HUES48 (cell line): Measurements from ENCODE around the gene CEACAM7.

Experiments used
- H3K27ac ChIP-seq: one replicate; pipeline ENCODE4 v1.7.0; 2013; ENCODE audit warnings: low read depth, low read length, inconsistent platforms
- H3K27me3 ChIP-seq: 2 replicates; pipeline ENCODE4 v1.6.1; 2013; ENCODE audit warnings: mild to moderate bottlenecking, low read length; ENCODE audit not compliant: control insufficient read depth, insufficient read depth
- H3K36me3 ChIP-seq: 2 replicates; pipeline ENCODE4 v1.6.1; 2013; ENCODE audit warnings: low read length; ENCODE audit not compliant: control insufficient read depth, insufficient read depth
- H3K4me1 ChIP-seq: 2 replicates; pipeline ENCODE4 v1.6.1; 2013; ENCODE audit warnings: mild to moderate bottlenecking, low read length; ENCODE audit not compliant: control insufficient read depth, insufficient read depth
- H3K4me3 ChIP-seq: 2 replicates; pipeline ENCODE4 v1.5.1; 2013; ENCODE audit warnings: mild to moderate bottlenecking, low read depth, low read length
- H3K9ac ChIP-seq: 2 replicates; pipeline ENCODE4 v1.6.1; 2013; ENCODE audit warnings: mild to moderate bottlenecking, low read depth, low read length, moderate library complexity
- H3K9me3 ChIP-seq: 2 replicates; pipeline ENCODE4 v1.6.1; 2013; ENCODE audit warnings: low read length; ENCODE audit not compliant: control insufficient read depth, insufficient read depth

Gene CEACAM7

DNA sequence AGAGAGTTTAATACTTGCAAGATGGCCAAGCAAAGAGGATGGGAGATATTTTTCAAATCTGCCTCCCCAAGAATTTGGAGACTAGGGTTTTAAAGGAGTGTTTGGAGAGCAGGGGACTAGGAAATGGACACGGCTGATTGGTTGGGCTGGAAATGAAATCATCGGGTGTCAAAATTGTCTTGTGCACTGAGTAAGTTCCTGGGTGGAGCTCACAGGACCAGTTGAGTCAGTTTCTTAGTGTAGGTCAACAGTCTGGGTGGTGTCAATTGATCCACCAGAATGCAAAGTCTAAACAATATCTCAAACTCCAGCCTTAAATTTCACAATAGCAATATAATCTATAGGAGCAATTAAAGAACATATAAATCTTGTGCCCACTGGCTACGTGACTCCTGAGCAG is 38.2 kb downstream of the CEACAM7 start:
- Histone ChIP-seq H3K9me3 (peaks cover 10% of the 10 kb centered on the region; the same call in 1 of the 2 replicates), H3K27me3 (no peaks in the 10 kb centered on the region), H3K36me3 (no peaks in the 10 kb centered on the region), H3K9ac (no peak overlapping the region), H3K4me1 (no peaks in the 10 kb centered on the region), H3K4me3 (no peak overlapping the region), H3K27ac (no peak overlapping the region)

DNA sequence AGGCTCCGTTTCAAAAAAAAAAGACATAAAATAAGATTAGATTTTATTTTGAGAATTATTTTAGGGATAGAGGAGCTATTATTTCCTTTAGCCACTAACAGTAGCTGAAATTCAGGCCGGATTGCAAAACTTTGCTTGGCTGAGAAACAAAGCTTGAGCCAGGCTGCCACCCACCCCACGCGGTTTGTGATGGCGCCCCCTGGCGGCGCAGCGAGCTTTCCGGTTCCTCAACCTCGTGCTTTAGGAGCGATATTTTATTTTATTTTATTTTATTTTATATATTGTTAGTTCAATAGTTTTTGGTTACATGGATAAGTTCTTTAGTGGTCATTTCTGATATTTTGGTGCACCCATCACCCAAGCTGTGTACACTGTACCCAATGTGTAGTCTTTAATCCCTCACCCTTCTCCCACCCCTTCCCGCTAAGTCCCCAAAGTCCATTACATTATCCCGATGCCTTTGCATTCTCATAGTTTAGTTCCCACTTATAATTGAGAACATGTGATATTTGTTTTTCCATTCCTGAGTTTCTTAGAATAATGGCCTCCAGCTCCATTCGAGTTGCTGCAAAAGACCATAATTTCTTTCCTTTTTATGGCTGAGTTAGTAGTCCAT is 41.4 kb downstream of the CEACAM7 start:
- Histone ChIP-seq H3K36me3 (no peaks in the 10 kb centered on the region), H3K27me3 (no peaks in the 10 kb centered on the region), H3K9me3 (no peaks in the 10 kb centered on the region; the same call in 1 of the 2 replicates), H3K4me3 (no peak overlapping the region), H3K9ac (no peak overlapping the region), H3K27ac (no peak overlapping the region), H3K4me1 (no peaks in the 10 kb centered on the region)

DNA sequence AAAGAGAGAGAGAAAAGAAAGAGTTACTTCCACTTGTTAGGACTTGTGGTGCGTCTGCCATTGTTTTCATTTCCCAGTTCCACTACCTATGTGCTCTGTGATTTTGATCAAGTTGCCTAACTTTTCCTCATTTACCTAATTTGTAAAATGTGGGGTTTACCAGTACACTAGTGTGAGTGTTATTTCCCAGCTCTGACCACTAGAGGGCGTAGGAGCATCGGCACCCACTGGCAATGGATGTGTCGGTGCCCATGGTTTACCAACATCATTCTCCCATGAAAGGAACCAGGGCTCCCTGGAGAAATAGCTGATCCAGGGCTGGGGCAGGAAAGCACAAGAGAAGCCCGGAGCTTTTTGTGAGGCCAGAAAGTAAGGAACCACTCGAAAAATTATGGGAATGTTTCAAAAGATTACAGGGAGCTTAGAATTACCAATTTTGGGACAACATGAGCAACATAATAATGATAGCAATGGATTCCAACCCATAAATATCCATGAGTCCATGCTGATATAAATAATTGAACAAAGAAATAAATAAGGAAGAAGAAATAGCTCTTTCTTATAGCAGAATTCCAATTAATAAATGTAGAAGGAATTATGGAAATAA is 46.1 kb downstream of the CEACAM7 start:
- Histone ChIP-seq H3K4me3 (no peak overlapping the region), H3K4me1 (no peaks in the 10 kb centered on the region), H3K9ac (no peak overlapping the region), H3K9me3 (peaks cover 13% of the 10 kb centered on the region; the same call in 1 of the 2 replicates), H3K27me3 (no peaks in the 10 kb centered on the region), H3K36me3 (no peaks in the 10 kb centered on the region), H3K27ac (no peak overlapping the region)

DNA sequence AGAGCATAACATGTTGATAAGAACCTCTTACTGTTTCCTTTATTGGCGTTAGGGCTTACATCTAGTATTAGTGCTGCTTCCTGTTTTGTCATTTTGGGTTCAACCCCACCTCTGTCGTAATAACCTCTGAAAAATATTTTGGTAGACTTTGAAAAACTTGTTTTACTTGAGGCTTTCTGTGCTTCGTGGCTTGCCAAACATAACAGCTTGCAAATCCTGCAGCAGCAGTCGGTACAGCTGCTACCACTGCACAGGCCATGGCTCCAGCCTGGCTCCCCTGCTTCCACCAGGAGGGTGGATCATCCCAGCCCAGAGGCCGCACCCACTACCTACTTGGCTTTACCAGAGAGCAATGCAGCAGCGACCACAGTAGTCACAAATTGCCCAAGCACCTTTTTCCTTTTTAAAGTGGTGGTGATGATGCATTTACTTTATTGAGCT is 49.4 kb downstream of the CEACAM7 start:
- Histone ChIP-seq H3K27me3 (no peaks in the 10 kb centered on the region), H3K36me3 (no peaks in the 10 kb centered on the region), H3K4me3 (no peak overlapping the region), H3K4me1 (no peaks in the 10 kb centered on the region), H3K9ac (no peak overlapping the region), H3K27ac (no peak overlapping the region), H3K9me3 (peaks cover 15% of the 10 kb centered on the region; the same call in 1 of the 2 replicates)

DNA sequence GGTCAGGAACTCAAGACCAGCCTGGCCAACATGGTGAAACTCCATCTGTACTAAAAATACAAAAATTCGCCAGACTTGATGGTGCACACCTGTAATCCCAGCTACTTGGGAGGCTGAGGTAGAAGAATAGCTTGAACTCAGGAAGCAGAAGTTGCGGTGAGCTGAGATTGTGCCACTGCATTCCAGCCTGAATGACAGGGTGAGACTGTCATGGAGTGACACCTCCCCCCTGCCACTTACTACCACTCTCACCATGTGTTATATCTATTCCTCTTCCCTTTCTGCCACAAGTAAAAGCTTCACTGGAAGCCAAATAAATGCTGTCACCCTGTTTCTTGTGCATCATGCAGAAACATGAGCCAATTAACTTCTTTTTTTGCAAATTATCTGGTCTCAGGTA is 50.6 kb downstream of the CEACAM7 start:
- Histone ChIP-seq H3K4me3 (no peak overlapping the region), H3K27ac (no peak overlapping the region), H3K36me3 (no peaks in the 10 kb centered on the region), H3K9me3 (peaks cover 27% of the 10 kb centered on the region), H3K9ac (no peak overlapping the region), H3K4me1 (no peaks in the 10 kb centered on the region), H3K27me3 (no peaks in the 10 kb centered on the region)

DNA sequence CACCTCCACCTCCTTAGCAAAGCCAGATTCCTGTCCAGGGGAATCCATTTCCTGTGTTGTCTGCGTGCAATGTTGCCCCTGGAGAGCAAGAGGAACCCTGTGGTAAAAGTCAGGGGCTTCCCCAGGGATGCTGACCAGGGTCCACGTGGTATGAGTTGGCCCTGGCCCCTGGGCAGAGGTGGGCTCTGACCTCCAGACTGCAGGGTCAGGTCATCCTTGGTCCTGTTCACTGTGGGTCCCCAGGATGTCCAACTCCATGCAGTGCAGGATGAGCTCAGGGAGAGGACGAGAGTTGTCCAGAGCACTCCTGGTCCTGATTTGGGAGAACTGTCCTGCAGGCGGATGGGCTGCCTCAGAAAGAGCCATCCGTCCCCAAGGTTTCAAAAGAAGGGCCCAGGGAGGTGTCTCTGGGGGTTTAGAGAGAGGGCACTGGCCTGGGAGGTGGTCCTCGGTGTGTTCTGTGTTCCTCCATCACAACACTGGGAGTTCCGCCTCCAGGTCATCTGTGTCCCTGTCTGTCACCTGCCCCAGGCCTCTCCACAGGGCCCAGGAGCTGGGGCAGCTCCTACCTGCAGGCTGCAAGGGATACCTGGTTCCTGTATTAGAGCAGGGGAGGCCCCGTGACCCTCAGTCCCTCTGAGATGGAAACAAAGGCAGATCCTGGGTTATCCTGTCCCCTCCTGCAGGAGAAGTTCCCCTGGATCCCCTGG is 59.9 kb downstream of the CEACAM7 start:
- Histone ChIP-seq H3K4me1 (no peaks in the 10 kb centered on the region), H3K36me3 (no peaks in the 10 kb centered on the region), H3K27ac (no peak overlapping the region), H3K4me3 (no peak overlapping the region), H3K9ac (no peak overlapping the region), H3K9me3 (peaks cover 60% of the 10 kb centered on the region), H3K27me3 (no peaks in the 10 kb centered on the region)

DNA sequence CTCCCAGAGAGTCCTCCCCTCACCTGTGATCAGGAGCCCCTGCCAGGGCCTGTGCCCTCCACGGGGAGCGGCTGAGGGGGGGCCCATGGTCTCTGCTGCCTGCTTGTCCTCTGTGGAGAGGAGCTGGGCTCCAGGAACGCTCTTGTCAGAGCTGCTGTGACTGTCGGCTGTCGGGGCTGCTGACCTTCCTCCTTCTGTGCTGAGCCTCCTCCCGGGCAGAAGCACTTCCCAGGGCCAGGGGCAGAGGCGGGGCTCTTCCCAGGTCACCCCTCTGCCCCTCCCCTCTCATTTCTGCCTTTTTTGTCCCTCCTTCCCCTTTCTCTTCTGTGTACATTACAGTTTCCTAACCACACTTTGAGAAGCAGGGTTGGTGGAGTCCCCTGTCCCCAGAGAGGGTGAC is 61.2 kb downstream of the CEACAM7 start, which contains the start of gene CEACAM4:
TSS of gene CEACAM4 (minus strand) at position 198 of the 400 bp plus-strand sequence. CDS start at position 87, 111 bp downstream.
- H3K9me3 ChIP-seq = peaks cover 59% of the 10 kb centered on the region
- no peaks in the 10 kb centered on the region for H3K4me1 ChIP-seq

DNA sequence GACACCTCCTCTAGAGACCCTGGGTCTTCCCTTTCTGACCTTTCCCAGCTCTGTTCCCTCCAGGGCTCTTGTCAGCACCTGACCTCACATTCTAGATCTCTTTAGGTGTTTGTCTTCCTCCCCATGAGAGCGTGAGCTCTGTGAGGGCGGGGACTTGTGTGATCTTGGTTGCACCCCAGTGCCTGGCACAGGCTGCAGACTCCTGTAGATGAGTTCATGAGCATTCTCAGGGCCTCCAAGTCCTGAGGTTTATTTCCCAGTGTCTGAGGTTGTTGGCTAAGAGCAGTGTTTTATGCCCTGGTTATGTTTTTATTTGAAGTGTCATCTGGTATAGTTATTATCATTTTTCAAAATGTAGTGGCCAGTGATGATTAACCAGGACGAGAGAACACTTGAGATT is 61.8 kb downstream of the CEACAM7 start:
- Histone ChIP-seq H3K9ac (no peak overlapping the region), H3K4me1 (no peaks in the 10 kb centered on the region), H3K27ac (no peak overlapping the region), H3K27me3 (no peaks in the 10 kb centered on the region), H3K9me3 (peaks cover 61% of the 10 kb centered on the region), H3K4me3 (no peak overlapping the region), H3K36me3 (no peaks in the 10 kb centered on the region)

More for the DNA sequence above, 61.2 kb downstream of the CEACAM7 start, which contains the start of gene CEACAM4:
- H3K9ac ChIP-seq = no peak within 1 kb of the TSS
- no peak within 1 kb of the TSS for H3K4me3 ChIP-seq
- H3K27me3 ChIP-seq = no peaks in the 10 kb centered on the region
- H3K36me3 ChIP-seq = no peaks in the 10 kb centered on the region
- no peak within 1 kb of the TSS for H3K27ac ChIP-seq

DNA sequence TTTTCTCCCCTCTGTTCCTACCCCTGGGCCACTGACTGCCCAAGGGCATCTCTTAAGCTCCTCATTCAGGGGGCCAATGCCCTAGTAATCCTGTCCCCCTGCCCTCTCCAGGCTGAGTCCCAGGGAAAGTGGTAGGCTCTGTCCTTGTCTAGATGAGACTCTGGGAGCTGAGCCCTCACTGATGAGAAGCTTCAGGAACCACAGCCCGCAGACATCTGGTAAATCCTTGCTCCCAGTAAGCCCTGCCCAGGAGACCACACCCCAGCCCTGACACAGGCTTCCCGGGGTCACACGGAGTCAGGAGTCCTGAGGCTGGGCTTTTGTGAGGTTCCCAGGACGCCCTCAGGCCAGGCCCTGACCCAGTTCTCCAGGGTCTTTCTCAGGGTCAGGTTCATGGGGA is 63.1 kb downstream of the CEACAM7 start:
- Histone ChIP-seq H3K9ac (no peak overlapping the region), H3K27me3 (no peaks in the 10 kb centered on the region), H3K27ac (no peak overlapping the region), H3K9me3 (peaks cover 57% of the 10 kb centered on the region), H3K4me1 (no peaks in the 10 kb centered on the region), H3K4me3 (no peak overlapping the region), H3K36me3 (no peaks in the 10 kb centered on the region)

DNA sequence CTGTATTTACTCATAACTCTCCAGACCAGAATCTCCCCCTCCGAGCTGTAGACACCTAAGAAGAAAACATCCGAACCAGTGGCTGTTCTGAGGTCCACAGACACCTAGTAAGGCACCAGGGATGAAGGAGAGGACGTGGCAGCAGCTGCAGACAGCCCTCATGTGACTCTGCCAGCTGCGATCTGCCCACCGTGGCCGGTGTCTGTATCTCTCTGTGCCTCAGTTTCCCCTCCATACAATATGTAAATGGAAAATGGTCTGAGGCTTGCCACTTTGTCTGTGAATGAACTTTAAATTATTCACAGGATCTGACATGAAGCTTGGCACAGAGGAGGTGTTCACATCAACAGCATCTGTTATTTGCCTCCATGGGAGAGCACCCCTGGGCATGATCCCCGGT is 63.6 kb downstream of the CEACAM7 start:
- Histone ChIP-seq H3K4me1 (no peaks in the 10 kb centered on the region), H3K27me3 (no peaks in the 10 kb centered on the region), H3K27ac (no peak overlapping the region), H3K9ac (no peak overlapping the region), H3K4me3 (no peak overlapping the region), H3K36me3 (no peaks in the 10 kb centered on the region), H3K9me3 (peaks cover 54% of the 10 kb centered on the region)

DNA sequence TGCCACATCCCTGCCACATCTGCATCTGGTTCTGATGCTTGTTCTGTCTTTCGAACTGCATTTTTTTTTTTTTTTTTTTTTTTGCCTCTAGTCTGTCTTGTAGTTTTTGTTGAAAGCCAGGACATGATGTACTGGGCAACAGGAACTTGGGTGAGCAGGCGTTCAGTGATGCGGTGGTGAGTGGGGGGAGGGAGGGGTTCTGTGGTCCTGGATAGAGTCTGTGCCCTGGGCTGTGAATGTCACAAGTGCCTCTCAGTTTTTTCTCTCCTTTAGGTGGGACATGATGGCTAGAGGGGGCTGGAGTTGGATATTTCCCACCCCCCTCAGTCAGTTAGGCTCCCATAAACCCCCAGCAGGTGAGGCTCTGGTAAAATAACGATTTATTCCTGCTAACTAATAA is 64.7 kb downstream of the CEACAM7 start:
- Histone ChIP-seq H3K27me3 (no peaks in the 10 kb centered on the region), H3K9me3 (peaks cover 52% of the 10 kb centered on the region), H3K4me3 (no peak overlapping the region), H3K36me3 (no peaks in the 10 kb centered on the region), H3K9ac (no peak overlapping the region), H3K4me1 (no peaks in the 10 kb centered on the region), H3K27ac (no peak overlapping the region)
